OCI-LY7 (cell line): ENCODE data around the gene TICAM2. TPM values are rescaled to one million over a fixed set of nuclear protein-coding genes. Genes with fewer than 3 reads are reported as not detected.

Source experiments
- BruUV-seq: library from RNA; stranded (reverse); fragments of 400-500 nt; replicated peaks from 2 replicates; lab custom pipeline; 2021; lab: Mats Ljungman, UMichigan
- CTCF ChIA-PET: fragments of 300-600 bp; sonication (Branson Sonifier 250); formaldehyde crosslinking; loops from one replicate; lab custom pipeline; 2022; ENCODE audit warnings: antibody characterized with exemption; ENCODE audit not compliant: unreplicated experiment; lab: Charles Lee
- POLR2A ChIA-PET: fragments of 300-600 bp; sonication (Branson Sonifier 250); formaldehyde crosslinking; loops from one replicate; lab custom pipeline; 2022; ENCODE audit warnings: antibody characterized with exemption; lab: Charles Lee
- DNase-seq: peaks from one replicate; pipeline ENCODE4 v3.0.0-alpha.2; 2015; ENCODE audit warnings: low spot score
- H2AFZ ChIP-seq: fragments of 200-600 bp; sonication (generic), shearing (Covaris generic); 2 replicates; pipeline ENCODE4 v1.6.1; 2014; ENCODE audit warnings: mild to moderate bottlenecking, antibody characterized with exemption, low read length, moderate library complexity
- H3K27ac ChIP-seq: fragments of 200-600 bp; sonication (generic); 2 replicates; pipeline ENCODE4 v1.5.1; 2014; ENCODE audit warnings: mixed run types, low read depth, mild to moderate bottlenecking, moderate library complexity, low read length, inconsistent platforms; ENCODE audit not compliant: poor library complexity, severe bottlenecking
- H3K36me3 ChIP-seq: fragments of 200-600 bp; sonication (generic); 2 replicates; pipeline ENCODE4 v1.6.1; 2014; ENCODE audit warnings: mild to moderate bottlenecking, antibody characterized with exemption, low read length, moderate library complexity, mixed read lengths; ENCODE audit not compliant: insufficient read depth
- H3K4me1 ChIP-seq: fragments of 200-600 bp; sonication (generic); 2 replicates; pipeline ENCODE4 v1.5.1; 2014; ENCODE audit warnings: mild to moderate bottlenecking, low read length; ENCODE audit not compliant: insufficient read depth, poor library complexity, severe bottlenecking
- H3K4me2 ChIP-seq: fragments of 200-600 bp; sonication (generic); 2 replicates; pipeline ENCODE4 v1.6.1; 2014; ENCODE audit warnings: mild to moderate bottlenecking, low read length
- H3K4me3 ChIP-seq: fragments of 200-600 bp; sonication (generic); 2 replicates; pipeline ENCODE4 v1.5.1; 2014; ENCODE audit warnings: mild to moderate bottlenecking, low read depth, low read length; ENCODE audit not compliant: poor library complexity, severe bottlenecking
- H3K79me2 ChIP-seq: fragments of 200-600 bp; sonication (generic); 2 replicates; pipeline ENCODE4 v1.6.1; 2016; ENCODE audit warnings: low read depth, mild to moderate bottlenecking, low read length, moderate library complexity, mixed read lengths; ENCODE audit not compliant: insufficient read depth
- H3K9me2 ChIP-seq: fragments of 200-600 bp; sonication (generic); 2 replicates; pipeline ENCODE4 v1.6.1; 2016; ENCODE audit warnings: mild to moderate bottlenecking, low read length, mixed read lengths; ENCODE audit not compliant: insufficient read depth
- H3K9me3 ChIP-seq: fragments of 200-600 bp; sonication (generic); 2 replicates; pipeline ENCODE4 v1.6.1; 2014; ENCODE audit warnings: mild to moderate bottlenecking, mixed run types, low read length, mixed read lengths
- H4K20me1 ChIP-seq: fragments of 200-600 bp; sonication (generic); 2 replicates; pipeline ENCODE4 v1.6.1; 2014; ENCODE audit warnings: mild to moderate bottlenecking, antibody characterized with exemption, low read length, moderate library complexity, mixed read lengths; ENCODE audit not compliant: insufficient read depth
- CTCF ChIP-seq: fragments of 200-600 bp; sonication (generic); conservative IDR thresholded peaks from 2 replicates; pipeline ENCODE4 v1.5.1; 2014; ENCODE audit warnings: mild to moderate bottlenecking, antibody characterized with exemption, low read length, moderate library complexity, mixed read lengths
- EZH2phosphoT487 ChIP-seq: fragments of 200-600 bp; sonication (generic); IDR thresholded peaks from 2 replicates; pipeline ENCODE4 v1.6.1; 2018; ENCODE audit warnings: low read depth, borderline replicate concordance, mild to moderate bottlenecking, mixed run types, antibody characterized with exemption, low read length, moderate library complexity, mixed read lengths
- intact Hi-C: fragments of 100-400 bp; cut with micrococcal nuclease; formaldehyde crosslinking; loops from one replicate; pipeline ENCODE4 v1.10.0; 2022; ENCODE audit not compliant: unreplicated experiment
- total RNA-seq, 2 experiments: library from RNA; depleted of rRNA in 1 of 2; stranded (reverse); fragments of >200 nt in 1 of 2; shearing (Covaris generic) in 1 of 2; gene quantifications; 2 replicates each; pipeline ENCODE4 v1.2.3, GENCODE V29; 2014 to 2022

The TICAM2 gene
- total RNA-seq, 2 experiments from 2014 or later: 0.65 TPM; not detected in 1

- no peak overlapping the region for H3K4me2 ChIP-seq
Measured at GRCh38 chr5:115553082-115553481, 49.2 kb downstream of the TICAM2 start.

GRCh38 chr5:115551415-115551814 lies 50.9 kb downstream of the TICAM2 start:
- H3K9me2 ChIP-seq: no peaks in the 10 kb centered on the region
- no peak overlapping the region for H3K4me2 ChIP-seq
- no peak overlapping the region for H2AFZ ChIP-seq
- no peaks in the 10 kb centered on the region for H3K4me1 ChIP-seq
- ChIA-PET CTCF (interaction anchor here (1.4 kb wide), 1 partner anchor 57 kb away, joined by 4 read pairs; no protein-coding TSS in a partner anchor), POLR2A (interaction anchor here (0.5 to 1.5 kb wide), 5 partner anchors 15 to 254 kb away, joined by 3 to 6 read pairs (median 3); no protein-coding TSS in a partner anchor)
- TF ChIP-seq CTCF: no peak
- no peak for TF ChIP-seq EZH2phosphoT487
- H3K4me3 ChIP-seq: no peak overlapping the region
- H3K79me2 ChIP-seq: no peaks in the 10 kb centered on the region
- no peak for DNase-seq
- intact Hi-C loops: no loop called here
- BruUV-seq: no TSS peak
- no peak overlapping the region for H3K27ac ChIP-seq
- no peaks in the 10 kb centered on the region for H3K36me3 ChIP-seq
- H4K20me1 ChIP-seq: no peaks in the 10 kb centered on the region
- peaks cover 5% of the 10 kb centered on the region; the same call in 1 of the 2 replicates for H3K9me3 ChIP-seq

More at GRCh38 chr5:115553082-115553481, 49.2 kb downstream of the TICAM2 start:
- Histone ChIP-seq H2AFZ (no peak overlapping the region), H3K27ac (no peak overlapping the region), H3K4me1 (no peaks in the 10 kb centered on the region), H3K36me3 (no peaks in the 10 kb centered on the region), H3K79me2 (no peaks in the 10 kb centered on the region), H4K20me1 (no peaks in the 10 kb centered on the region), H3K9me3 (no peaks in the 10 kb centered on the region), H3K4me3 (no peak overlapping the region), H3K9me2 (no peaks in the 10 kb centered on the region)
- ChIA-PET POLR2A (interaction anchor here (0.5 to 1.5 kb wide), 2 partner anchors 9 to 294 kb away, joined by 3 read pairs; no protein-coding TSS in a partner anchor), CTCF (no interaction called here)
- intact Hi-C loops: no loop called here
- DNase-seq: no peak
- BruUV-seq: no TSS peak
- TF ChIP-seq EZH2phosphoT487: no peak
- TF ChIP-seq CTCF: no peak

GRCh38 chr5:115549154-115549553 lies 53.1 kb downstream of the TICAM2 start:
- Histone ChIP-seq H3K4me2 (no peak overlapping the region), H3K9me3 (peaks cover 13% of the 10 kb centered on the region; the same call in 1 of the 2 replicates), H3K27ac (no peak overlapping the region), H3K79me2 (no peaks in the 10 kb centered on the region), H3K4me3 (no peak overlapping the region), H3K4me1 (no peaks in the 10 kb centered on the region), H3K9me2 (no peaks in the 10 kb centered on the region), H4K20me1 (no peaks in the 10 kb centered on the region), H3K36me3 (no peaks in the 10 kb centered on the region; the same call in 1 of the 2 replicates), H2AFZ (peak overlapping the region; percentile 57; the same call in 1 of the 2 replicates)
- BruUV-seq: no TSS peak
- ChIA-PET POLR2A (no interaction called here), CTCF (no interaction called here)
- intact Hi-C loops: loop anchor here (5.0 kb wide), 1 partner anchor 38 kb away; no protein-coding TSS in a partner anchor
- DNase-seq: peak; percentile 59
- TF ChIP-seq EZH2phosphoT487 (no peak), CTCF (peak; percentile 74)
